Heart left ventricle (tissue), 11 donors: Measurements from ENCODE around the gene PKP1. TPM values are rescaled to one million over a fixed set of nuclear protein-coding genes. Genes with fewer than 3 reads are reported as not detected.

Experiments used
- polyA plus RNA-seq, 2 donors: library from polyadenylated mRNA; stranded (reverse); fragments of 200-250 nt; gene quantifications; one replicate each; pipeline ENCODE4 v1.2.3, GENCODE V29; 2013
- total RNA-seq, 9 donors: library from RNA; depleted of rRNA in 2 of 9; stranded (reverse); fragments of >200 nt in 2 of 9; fragmentation: NEBNext Ultra II Directional in 3 of 9; extraction: Animal tissue kit (Norgen Biotek cat#: 25700) in 3 of 9; gene quantifications; one replicate each; pipeline versions ENCODE4 v1.1.0 to v1.2.4, GENCODE V29; 2016 to 2023
- donor health status: ischemic (EF 13 %, LVEDD 7.1; RV severe dilation, severe dysfunction).
- donor health status: healthy with polysubstance abuse.
- donor health status: DM: no; HTN: yes; CAD: no.
- donor health status: DM: no; HTN: no; CAD: no.
- donor health status: ischemic (EF 25% LVEDD 5.7; RV mildly dilated, moderate dysfunction).
- donor health status: healthy.
- donor health status: DM: yes; HTN: yes; CAD: no.
- donor health status: PGD.
- donor health status: nonischemic (EF 23%, LVEDD 6.1; RV moderate dilation, normal function).

The PKP1 gene
- total and polyA plus RNA-seq, 11 donors: 0.09 to 1.6 (median 0.32) TPM; not detected in 3

Other genes starting within 250 kb of the PKP1 start
- gene CACNA1S, start 171.1 kb upstream of the PKP1 start, total RNA-seq: not detected
- gene CACNA1S, start 171.1 kb upstream of the PKP1 start, polyA plus RNA-seq: not detected
- gene ASCL5, start 156.3 kb upstream of the PKP1 start, total RNA-seq: not detected
- not detected for gene ASCL5, start 156.3 kb upstream of the PKP1 start, polyA plus RNA-seq
- 10 to 100 TPM; 22.6 to 35.9 (median 29.3) TPM for gene TMEM9, start 129.0 kb upstream of the PKP1 start, total RNA-seq
- gene TMEM9, start 129.0 kb upstream of the PKP1 start, polyA plus RNA-seq: 10 to 100 TPM; 22.4 to 42.9 TPM
- under 1 TPM in 1 of 9 donors, not detected in 8; 0.04 TPM for gene IGFN1, start 92.7 kb upstream of the PKP1 start, total RNA-seq
- under 1 TPM in 1 of 2 donors, not detected in 1; 0.03 TPM for gene IGFN1, start 92.7 kb upstream of the PKP1 start, polyA plus RNA-seq
- gene TNNT2, start 94.2 kb downstream of the PKP1 start, total RNA-seq: 1,000 to 10,000 TPM; 5,987 to 9,948 (median 7,621) TPM
- over 10,000 TPM in 1 of 2 donors, 1,000 to 10,000 TPM in 1; 9,964 to 28,496 TPM for gene TNNT2, start 94.2 kb downstream of the PKP1 start, polyA plus RNA-seq
- 10 to 100 TPM in 2 of 9 donors, 1 to 10 TPM in 7; 2.0 to 99.2 (median 6.4) TPM for gene LAD1, start 115.8 kb downstream of the PKP1 start, total RNA-seq
- gene LAD1, start 115.8 kb downstream of the PKP1 start, polyA plus RNA-seq: 10 to 100 TPM in 1 of 2 donors, 1 to 10 TPM in 1; 6.9 to 49.3 TPM
- gene TNNI1, start 138.2 kb downstream of the PKP1 start, total RNA-seq: 10 to 100 TPM in 3 of 9 donors, 1 to 10 TPM in 6; 1.6 to 64.5 (median 8.1) TPM
- 10 to 100 TPM; 25.0 to 27.9 TPM for gene TNNI1, start 138.2 kb downstream of the PKP1 start, polyA plus RNA-seq
- gene PHLDA3, start 185.7 kb downstream of the PKP1 start, total RNA-seq: 10 to 100 TPM; 18.4 to 48.1 (median 33.4) TPM
- gene PHLDA3, start 185.7 kb downstream of the PKP1 start, polyA plus RNA-seq: 10 to 100 TPM; 15.2 to 22.9 TPM
- 100 to 1,000 TPM in 2 of 9 donors, 10 to 100 TPM in 7; 35.8 to 325 (median 78.6) TPM for gene CSRP1, start 223.6 kb downstream of the PKP1 start, total RNA-seq
- gene CSRP1, start 223.6 kb downstream of the PKP1 start, polyA plus RNA-seq: 10 to 100 TPM; 46.6 to 81.7 TPM